ENCODE results near the gene TSEN54. TPM values are rescaled to one million over a fixed set of nuclear protein-coding genes. Genes with fewer than 3 reads are reported as not detected.

TSEN54 gene
- total RNA-seq, 1 donor from 2014 or later: 56.0 TPM

- TF ChIP-seq CTCF (IDR thresholded peaks at IDR 0.05; ENCODE audit: unreplicated experiment): no peak
- Mint-ChIP-seq H3K9me3 (ENCODE audit: low read depth) (no peaks in the 10 kb centered on the region), H3K4me1 (ENCODE audit: low read depth) (no peaks in the 10 kb centered on the region), H3K27me3 (no peaks in the 10 kb centered on the region), H3K36me3 (ENCODE audit: insufficient read depth) (peaks cover 1% of the 10 kb centered on the region), H3K27ac (no peak overlapping the region), H3K4me3 (ENCODE audit: low read depth) (no peak overlapping the region)
- no peak for DNase-seq (ENCODE audit: low spot score, unreplicated experiment)
Measured at GRCh38 chr17:75488693-75489510, 27.4 kb upstream of the TSEN54 start.

- Mint-ChIP-seq H3K27me3 (no peaks in the 10 kb centered on the region), H3K9me3 (ENCODE audit: low read depth) (no peaks in the 10 kb centered on the region), H3K4me1 (ENCODE audit: low read depth) (no peaks in the 10 kb centered on the region), H3K27ac (no peak overlapping the region), H3K4me3 (ENCODE audit: low read depth) (no peak overlapping the region), H3K36me3 (ENCODE audit: insufficient read depth) (peaks cover 1% of the 10 kb centered on the region)
- TF ChIP-seq CTCF (IDR thresholded peaks at IDR 0.05; ENCODE audit: unreplicated experiment): no peak
- DNase-seq (ENCODE audit: low spot score, unreplicated experiment): no peak
Measured at GRCh38 chr17:75489511-75489955, 26.8 kb upstream of the TSEN54 start.

- H3K27ac Mint-ChIP-seq: no peak overlapping the region
- no peak overlapping the region for H3K4me3 Mint-ChIP-seq (ENCODE audit: low read depth)
- no peak for DNase-seq (ENCODE audit: low spot score, unreplicated experiment)
- H3K36me3 Mint-ChIP-seq (ENCODE audit: insufficient read depth): peaks cover 1% of the 10 kb centered on the region
- H3K4me1 Mint-ChIP-seq (ENCODE audit: low read depth): no peaks in the 10 kb centered on the region
- no peaks in the 10 kb centered on the region for H3K9me3 Mint-ChIP-seq (ENCODE audit: low read depth)
- no peaks in the 10 kb centered on the region for H3K27me3 Mint-ChIP-seq
- no peak for TF ChIP-seq CTCF (IDR thresholded peaks at IDR 0.05; ENCODE audit: unreplicated experiment)
Measured at GRCh38 chr17:75490173-75490743, 26.1 kb upstream of the TSEN54 start.

GRCh38 chr17:75490953-75491649 is 25.2 kb upstream of the TSEN54 start:
- Mint-ChIP-seq H3K4me1 (ENCODE audit: low read depth) (no peaks in the 10 kb centered on the region), H3K27ac (no peak overlapping the region), H3K36me3 (ENCODE audit: insufficient read depth) (peaks cover 1% of the 10 kb centered on the region), H3K4me3 (ENCODE audit: low read depth) (no peak overlapping the region), H3K27me3 (no peaks in the 10 kb centered on the region), H3K9me3 (ENCODE audit: low read depth) (no peaks in the 10 kb centered on the region)
- no peak for DNase-seq (ENCODE audit: low spot score, unreplicated experiment)
- no peak for TF ChIP-seq CTCF (IDR thresholded peaks at IDR 0.05; ENCODE audit: unreplicated experiment)

- H3K27ac Mint-ChIP-seq: no peak overlapping the region
- H3K4me3 Mint-ChIP-seq (ENCODE audit: low read depth): no peak overlapping the region
- no peaks in the 10 kb centered on the region for H3K4me1 Mint-ChIP-seq (ENCODE audit: low read depth)
- H3K36me3 Mint-ChIP-seq (ENCODE audit: insufficient read depth): peaks cover 1% of the 10 kb centered on the region
- no peaks in the 10 kb centered on the region for H3K9me3 Mint-ChIP-seq (ENCODE audit: low read depth)
- no peak for TF ChIP-seq CTCF (IDR thresholded peaks at IDR 0.05; ENCODE audit: unreplicated experiment)
- no peaks in the 10 kb centered on the region for H3K27me3 Mint-ChIP-seq
- no peak for DNase-seq (ENCODE audit: low spot score, unreplicated experiment)
Measured at GRCh38 chr17:75491680-75492079, 24.6 kb upstream of the TSEN54 start.

Measured in progenitor cell of endocrine pancreas (in vitro differentiated cells).